Tibial nerve (tissue), 4 donors: ENCODE measurements around the gene MAP10. TPM values are rescaled to one million over a fixed set of nuclear protein-coding genes. Genes with fewer than 3 reads are reported as not detected.

ENCODE experiments used
- DNase-seq, 2 donors: peaks; one replicate each; pipeline ENCODE4 v3.0.0-alpha.2; 2019; ENCODE audit warnings: low spot score in 2 of 2
- H3K27ac ChIP-seq, 4 donors: fragments of 200-600 bp; sonication (generic) in 3 of 4; one replicate each; pipeline ENCODE4 v1.5.1; 2017 to 2019; ENCODE audit warnings: mild to moderate bottlenecking in 1 of 4
- H3K27me3 ChIP-seq, 2 donors: fragments of 200-600 bp; sonication (generic) in 1 of 2; one replicate each; pipeline versions ENCODE4 v1.5.1 to v1.6.0; 2017 to 2019
- H3K36me3 ChIP-seq, 3 donors: fragments of 200-600 bp; sonication (generic); one replicate each; pipeline ENCODE4 v1.5.1; 2018 to 2019
- H3K4me1 ChIP-seq, 4 donors: fragments of 200-600 bp; sonication (generic) in 3 of 4; one replicate each; pipeline ENCODE4 v1.5.1; 2017 to 2019
- H3K4me3 ChIP-seq, 4 donors: fragments of 200-600 bp; sonication (generic) in 3 of 4; one replicate each; pipeline ENCODE4 v1.5.1; 2017 to 2019; ENCODE audit warnings: mild to moderate bottlenecking in 1 of 4, moderate library complexity in 1 of 4
- H3K9me3 ChIP-seq, 4 donors: fragments of 200-600 bp; sonication (generic) in 3 of 4; one replicate each; pipeline ENCODE4 v1.5.1; 2017 to 2019
- CTCF ChIP-seq, 5 experiments: fragments of 200-600 bp in 3 of 5; fragments of 450-650 bp in 2 of 5; sonication (generic) in 3 of 5; IDR thresholded peaks; one replicate each; pipeline ENCODE4 v1.5.1; 2016 to 2019; ENCODE audit warnings: antibody characterized with exemption in 5 of 5, mild to moderate bottlenecking in 3 of 5, moderate library complexity in 2 of 5
- EP300 ChIP-seq, 2 donors: sonication (generic); formaldehyde crosslinking; IDR thresholded peaks; one replicate each; pipeline ENCODE4 v1.6.1; 2017; ENCODE audit warnings: antibody characterized with exemption in 2 of 2, mild to moderate bottlenecking in 1 of 2
- POLR2A ChIP-seq, 2 donors: fragments of 450-650 bp; IDR thresholded peaks; one replicate each; pipeline ENCODE4 v1.6.1; 2017; ENCODE audit warnings: antibody characterized with exemption in 2 of 2, mild to moderate bottlenecking in 2 of 2, moderate library complexity in 2 of 2
- WGBS, 2 donors: methylation state at CpG; one replicate each; pipeline ENCODE4 v1.1.5; 2018; 5-methylcytosine and 5-hydroxymethylcytosine counted together
- total RNA-seq, 4 donors: library from RNA; depleted of rRNA; stranded (reverse); fragments of >200 nt; gene quantifications; one replicate each; pipeline ENCODE4 v1.1.0, GENCODE V29; 2016

MAP10 gene
- total RNA-seq, 4 donors from 2014 or later = 2.5 to 3.7 (median 3.2) TPM

GRCh38 chr1:232766904-232767303 lies 38.3 kb upstream of the MAP10 start:
- Histone ChIP-seq H3K9me3 (no peaks in the 10 kb centered on the region), H3K4me1 (peaks cover 0 to 17% (median 0%) of the 10 kb centered on the region in 4 donors), H3K36me3 (no peaks in the 10 kb centered on the region), H3K4me3 (no peak overlapping the region), H3K27me3 (no peaks in the 10 kb centered on the region), H3K27ac (peak overlapping the region in 3 of 4 donors; percentile 39 to 70 (median 58))
- TF ChIP-seq CTCF (IDR thresholded peaks at IDR 0.05) = no peak
- no peak for TF ChIP-seq POLR2A (IDR thresholded peaks at IDR 0.05)
- TF ChIP-seq EP300 (IDR thresholded peaks at IDR 0.05) = no peak
- DNase-seq = peak in 1 of 2 donors; percentile 11
- WGBS, 2 donors = 53 to 66% methylated on average over 1 of the region's 1 CpG

- no peaks in the 10 kb centered on the region for H3K36me3 ChIP-seq
- 53 to 55% methylated on average over 14 of the region's 14 CpGs for WGBS, 2 donors
- H3K4me3 ChIP-seq = no peak overlapping the region
- H3K9me3 ChIP-seq = no peaks in the 10 kb centered on the region
- no peaks in the 10 kb centered on the region for H3K27me3 ChIP-seq
- peaks cover 0 to 17% (median 0%) of the 10 kb centered on the region in 4 donors for H3K4me1 ChIP-seq
- peak in 1 of 2 donors; percentile 74 for DNase-seq
- TF ChIP-seq CTCF (IDR thresholded peaks at IDR 0.05) (no peak), EP300 (IDR thresholded peaks at IDR 0.05) (peak in 1 of 2 donors; percentile 69)
- peak overlapping the region; percentile 17 to 70 (median 52) for H3K27ac ChIP-seq
Measured at GRCh38 chr1:232767305-232768074, 37.7 kb upstream of the MAP10 start.

DNA sequence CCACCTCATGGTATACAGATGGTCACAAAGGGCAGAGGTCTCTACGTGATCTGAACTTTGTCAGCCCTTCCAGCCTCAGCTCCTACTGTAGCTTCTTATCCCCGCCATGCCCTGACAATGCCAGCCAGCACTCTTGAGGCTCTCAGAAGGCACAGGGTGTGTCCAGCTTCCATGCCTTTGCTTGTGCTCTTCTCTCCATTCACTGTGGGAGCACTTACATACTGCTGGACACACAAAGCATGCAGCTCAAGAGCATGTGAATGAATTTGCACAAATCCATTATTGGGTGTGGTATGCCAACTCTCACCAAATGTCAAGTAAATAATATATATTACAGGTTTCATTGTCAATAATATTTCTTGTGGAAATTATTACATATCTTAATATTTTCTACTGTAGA lies 36.4 kb upstream of the MAP10 start:
- DNase-seq = no peak
- Histone ChIP-seq H3K27me3 (no peaks in the 10 kb centered on the region), H3K4me3 (no peak overlapping the region), H3K4me1 (peaks cover 0 to 17% (median 0%) of the 10 kb centered on the region in 4 donors), H3K36me3 (no peaks in the 10 kb centered on the region), H3K9me3 (peaks cover 0 to 10% (median 0%) of the 10 kb centered on the region in 4 donors), H3K27ac (no peak overlapping the region)
- TF ChIP-seq CTCF (IDR thresholded peaks at IDR 0.05) (no peak), EP300 (IDR thresholded peaks at IDR 0.05) (no peak), POLR2A (IDR thresholded peaks at IDR 0.05) (no peak)
- 88 to 95% methylated on average over 2 of the region's 2 CpGs for WGBS, 2 donors

GRCh38 chr1:232769733-232770132 lies 35.5 kb upstream of the MAP10 start:
- no peak for TF ChIP-seq CTCF (IDR thresholded peaks at IDR 0.05)
- TF ChIP-seq EP300 (IDR thresholded peaks at IDR 0.05) = no peak
- no peak for TF ChIP-seq POLR2A (IDR thresholded peaks at IDR 0.05)

DNA sequence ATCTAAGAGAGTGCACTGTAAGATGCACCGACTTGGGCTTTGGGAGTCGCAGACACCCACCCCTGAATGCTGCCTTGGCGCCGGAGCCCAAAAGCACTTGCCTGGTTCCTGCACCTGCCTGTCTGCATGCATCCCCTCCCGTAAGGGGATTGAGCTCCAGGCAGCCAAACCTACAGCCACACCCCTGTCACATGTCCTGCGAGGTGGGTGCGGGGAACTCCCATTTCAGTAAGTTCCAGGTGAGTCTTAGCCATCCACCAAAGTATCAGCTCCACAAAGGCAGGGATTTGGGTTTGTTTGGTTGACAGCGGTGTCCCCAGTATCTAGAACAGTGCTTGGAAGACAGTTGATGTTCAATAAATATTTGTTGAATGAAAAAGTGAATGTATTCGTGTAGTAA lies 31.5 kb upstream of the MAP10 start:
- no peak for DNase-seq
- H3K9me3 ChIP-seq = peaks cover 0 to 10% (median 0%) of the 10 kb centered on the region in 4 donors
- H3K27ac ChIP-seq = no peak overlapping the region
- H3K4me1 ChIP-seq = no peaks in the 10 kb centered on the region
- no peaks in the 10 kb centered on the region for H3K27me3 ChIP-seq
- H3K36me3 ChIP-seq = no peaks in the 10 kb centered on the region
- no peak overlapping the region for H3K4me3 ChIP-seq
- no peak for TF ChIP-seq POLR2A (IDR thresholded peaks at IDR 0.05)
- TF ChIP-seq EP300 (IDR thresholded peaks at IDR 0.05) = no peak
- TF ChIP-seq CTCF (IDR thresholded peaks at IDR 0.05) = no peak
- WGBS, 2 donors = 88 to 92% methylated on average over 5 to 9 of the region's 9 CpGs

More at GRCh38 chr1:232769733-232770132, 35.5 kb upstream of the MAP10 start:
- WGBS, 2 donors = 60 to 69% methylated on average over 2 of the region's 2 CpGs
- Histone ChIP-seq H3K9me3 (peaks cover 0 to 10% (median 0%) of the 10 kb centered on the region in 4 donors), H3K36me3 (no peaks in the 10 kb centered on the region), H3K4me1 (peaks cover 0 to 12% (median 0%) of the 10 kb centered on the region in 4 donors), H3K27me3 (no peaks in the 10 kb centered on the region), H3K4me3 (no peak overlapping the region), H3K27ac (no peak overlapping the region)
- DNase-seq = no peak
